NK-92 (cell line): ENCODE results near the gene ZMAT5.
"Not testable (repeated sequence)": the region's sequence is repeated elsewhere in the genome, so short reads cannot be mapped to it uniquely, and the experiment has no call there.

ENCODE experiments used
- DNase-seq: peaks from one replicate; lab custom pipeline; 2025; ENCODE audit not compliant: unreplicated experiment; lab: John Stamatoyannopoulos, UW

ZMAT5 gene

DNA sequence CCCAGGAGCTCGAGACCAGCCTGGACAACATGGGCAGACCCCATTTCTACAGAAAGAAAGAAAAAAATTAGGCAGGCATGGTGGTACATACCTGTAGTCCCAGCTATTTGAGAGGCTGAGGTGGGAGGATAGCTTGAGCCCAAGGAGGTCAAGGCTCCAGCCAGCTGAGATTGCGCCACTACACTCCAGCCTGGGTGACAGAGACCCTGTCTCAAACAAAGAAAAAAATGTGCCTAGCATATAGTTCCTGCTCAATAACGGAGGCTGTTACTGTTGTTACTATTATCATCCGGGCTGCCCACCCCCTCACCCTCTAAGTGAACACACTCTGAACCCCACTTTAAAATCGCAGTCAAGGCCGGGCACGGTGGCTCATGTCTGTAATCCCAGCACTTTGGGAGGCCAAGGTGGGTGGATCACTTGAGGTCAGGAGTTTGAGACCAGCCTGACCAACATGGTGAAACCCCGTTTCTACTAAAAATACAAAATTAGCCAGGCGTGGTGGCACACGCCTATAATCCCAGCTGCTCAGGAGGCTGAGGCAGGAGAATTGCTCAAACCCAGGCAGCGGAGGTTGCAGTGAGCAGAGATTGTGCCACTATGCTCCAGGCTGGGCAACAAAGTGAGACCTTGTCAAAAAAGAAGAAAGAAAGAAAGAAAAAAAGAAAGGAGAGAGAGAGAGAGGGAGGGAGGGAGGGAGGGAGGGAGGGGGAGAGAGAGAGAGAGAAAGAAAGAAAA, 12.0 kb downstream of the ZMAT5 start:
- DNase-seq = not testable (repeated sequence)

DNA sequence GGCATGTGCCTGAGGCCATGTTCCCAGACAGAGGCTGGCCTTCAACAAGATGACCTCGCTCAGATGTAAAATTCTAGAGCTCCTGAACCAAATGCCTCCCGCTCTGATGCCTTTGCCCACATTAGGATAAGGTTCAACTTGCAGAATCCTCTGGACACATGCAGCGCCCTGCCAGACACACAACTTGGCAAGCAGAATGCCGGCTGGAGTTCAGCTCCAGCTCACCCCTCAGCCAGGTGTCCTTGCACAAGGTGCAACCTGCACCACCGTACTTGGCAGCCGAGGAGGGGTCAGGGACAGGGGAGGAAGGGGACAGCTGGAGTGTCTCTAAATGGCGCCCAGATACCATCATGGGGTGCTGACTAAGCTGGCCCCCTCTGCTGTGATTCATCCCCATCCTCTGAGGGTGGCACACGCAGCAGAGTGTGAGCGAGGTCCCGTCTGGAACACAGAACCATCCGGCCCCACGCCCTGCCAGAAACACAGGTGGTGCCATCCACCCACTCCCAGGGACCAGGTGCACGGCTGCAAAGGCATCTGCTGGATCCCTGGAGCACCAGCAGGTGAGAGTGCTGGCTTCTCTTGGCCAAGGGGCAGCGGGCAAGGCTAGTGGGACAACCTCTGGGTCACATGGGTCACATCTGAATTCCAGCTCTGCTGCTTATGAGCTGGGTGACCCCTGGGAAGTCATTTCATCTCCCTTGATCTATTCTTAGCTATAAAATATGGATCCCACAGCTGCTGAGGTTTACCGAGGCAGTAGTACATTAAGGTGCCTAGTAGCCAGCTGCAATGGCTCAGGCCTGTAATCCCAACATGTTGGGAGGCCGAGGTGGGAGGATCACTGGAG, 12.8 kb downstream of the ZMAT5 start:
- DNase-seq = no peak

DNA sequence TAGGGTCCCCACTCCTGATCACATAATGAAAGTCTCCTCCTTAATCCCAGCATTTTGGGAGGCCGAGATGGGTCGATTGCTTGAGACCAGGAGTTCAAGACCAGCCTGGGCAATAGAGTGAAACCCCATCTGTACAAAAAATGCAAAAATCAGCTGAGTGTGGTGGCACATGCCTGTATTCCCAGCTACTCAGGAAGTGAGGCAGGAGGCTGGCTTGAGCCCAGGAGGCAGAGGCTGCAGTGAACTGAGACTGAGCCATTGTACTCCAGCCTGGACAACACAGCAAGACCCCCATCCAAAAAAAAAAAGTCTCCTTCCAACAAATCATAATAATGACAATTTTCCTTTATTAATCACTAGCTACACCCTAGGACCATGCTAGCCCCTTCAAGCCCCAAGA, 15.1 kb downstream of the ZMAT5 start:
- DNase-seq = no peak

DNA sequence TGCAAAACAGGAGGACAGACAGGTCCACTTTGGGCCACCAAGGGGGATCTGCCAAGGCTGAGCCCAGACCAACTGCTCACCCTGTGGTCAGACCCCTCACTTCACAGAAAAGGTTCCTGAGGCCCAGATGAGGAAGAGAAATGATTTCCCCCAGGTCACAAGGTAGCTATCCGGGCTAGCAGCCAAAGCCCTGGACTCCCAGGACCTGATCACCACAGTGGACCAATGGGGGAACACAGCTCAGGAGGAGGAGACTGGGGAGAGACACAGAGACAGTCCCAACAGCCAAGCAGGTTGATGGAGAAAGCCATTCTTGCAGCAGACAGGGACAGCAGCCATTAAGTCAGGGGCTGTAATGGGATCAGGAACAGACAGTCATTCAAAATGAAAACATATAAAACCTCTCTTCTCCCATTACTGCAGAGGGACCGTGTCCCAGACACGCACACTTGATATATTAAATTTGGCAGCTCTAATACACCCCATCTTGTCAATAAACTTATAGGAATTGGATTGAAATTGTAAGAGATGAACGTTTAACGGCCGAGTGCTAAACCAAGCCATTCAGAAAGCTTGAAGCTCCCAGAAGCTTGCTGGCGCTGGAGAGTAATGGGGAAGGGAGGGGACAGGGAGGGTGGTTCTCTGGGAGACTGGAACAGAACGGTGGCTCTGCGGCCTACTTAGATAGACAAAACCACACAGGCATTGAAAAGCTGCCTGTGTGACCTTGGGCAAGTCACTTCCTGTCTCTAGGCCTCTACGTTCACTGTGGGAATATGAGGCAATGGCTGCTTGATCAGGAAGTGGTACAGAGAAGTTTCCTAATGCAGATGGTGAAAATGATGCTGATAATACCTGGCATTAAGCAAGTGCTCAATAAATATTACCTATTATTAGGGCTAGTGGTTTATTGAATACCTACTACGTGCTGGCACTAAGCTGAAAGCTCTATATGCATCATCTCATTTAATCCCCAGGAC, 16.0 kb downstream of the ZMAT5 start:
- no peak for DNase-seq

DNA sequence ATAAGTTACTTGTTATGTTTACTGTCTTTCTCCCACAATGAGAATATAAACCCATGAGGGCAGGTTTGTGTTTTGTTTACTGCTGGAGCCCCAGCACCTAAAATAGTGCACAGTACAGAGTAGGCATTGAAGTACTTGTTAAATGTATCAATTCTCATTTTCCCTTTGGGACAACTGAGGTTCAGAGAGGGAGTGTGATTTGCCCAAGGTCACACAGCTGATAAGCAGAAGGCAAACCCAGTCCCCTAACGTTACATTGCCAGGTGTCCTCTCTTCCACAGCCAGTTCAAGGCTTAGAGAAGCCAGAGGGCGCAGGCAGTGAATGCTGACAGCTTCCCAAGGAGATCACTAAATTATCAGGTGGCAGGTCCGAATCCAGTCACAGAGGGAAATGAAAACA, 16.8 kb downstream of the ZMAT5 start:
- no peak for DNase-seq

DNA sequence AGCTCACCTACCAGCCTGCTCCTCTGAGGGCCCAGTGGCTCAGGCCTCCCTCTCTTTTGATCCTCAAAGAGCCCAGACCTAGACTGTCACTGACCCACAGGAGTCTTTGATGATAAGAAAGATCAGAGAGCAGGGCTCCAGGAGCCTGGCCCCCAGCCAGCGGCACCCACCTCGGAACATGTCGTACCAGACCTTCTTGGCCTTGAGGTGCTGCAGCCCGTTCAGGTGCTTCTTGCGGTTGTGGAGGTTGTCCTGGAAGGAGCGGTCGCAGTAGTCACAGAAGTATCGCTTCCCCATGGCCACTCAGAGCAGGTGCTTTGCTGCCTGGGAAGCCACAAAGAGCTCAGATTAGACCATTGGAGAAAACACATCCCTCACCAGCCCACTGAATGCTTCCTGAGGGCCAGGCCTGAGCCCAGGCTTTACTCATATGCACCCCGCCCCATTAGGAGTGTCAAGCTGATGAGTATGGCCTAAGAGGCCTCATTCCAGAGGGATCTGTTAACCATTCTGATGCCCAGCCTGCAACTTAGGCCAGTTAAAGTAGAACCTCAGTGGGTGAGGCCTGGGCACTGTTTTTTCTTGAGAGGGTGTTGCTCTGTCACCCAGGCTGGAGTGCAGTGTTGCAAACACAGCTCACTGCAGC, 18.4 kb downstream of the ZMAT5 start:
- no peak for DNase-seq

DNA sequence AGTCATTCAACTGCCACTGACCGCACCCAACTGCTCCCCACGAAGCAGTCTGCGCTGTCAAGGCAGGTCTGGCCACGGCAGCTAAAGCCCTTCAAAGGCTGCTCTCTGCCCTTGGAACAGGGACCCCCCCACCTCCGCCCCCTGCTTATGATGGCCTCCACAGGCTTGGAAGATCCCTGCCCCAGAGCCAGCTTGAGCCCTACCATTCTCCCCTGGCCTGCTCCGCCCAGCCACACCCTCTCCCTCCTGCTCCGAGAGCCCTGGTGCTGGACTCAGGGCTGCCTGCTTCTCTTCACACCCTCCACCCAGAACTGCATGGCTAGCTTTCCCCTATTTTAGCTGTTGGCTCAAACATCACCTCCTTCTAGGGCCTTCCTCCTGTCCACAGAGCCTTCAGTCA, 19.0 kb downstream of the ZMAT5 start:
- no peak for DNase-seq

DNA sequence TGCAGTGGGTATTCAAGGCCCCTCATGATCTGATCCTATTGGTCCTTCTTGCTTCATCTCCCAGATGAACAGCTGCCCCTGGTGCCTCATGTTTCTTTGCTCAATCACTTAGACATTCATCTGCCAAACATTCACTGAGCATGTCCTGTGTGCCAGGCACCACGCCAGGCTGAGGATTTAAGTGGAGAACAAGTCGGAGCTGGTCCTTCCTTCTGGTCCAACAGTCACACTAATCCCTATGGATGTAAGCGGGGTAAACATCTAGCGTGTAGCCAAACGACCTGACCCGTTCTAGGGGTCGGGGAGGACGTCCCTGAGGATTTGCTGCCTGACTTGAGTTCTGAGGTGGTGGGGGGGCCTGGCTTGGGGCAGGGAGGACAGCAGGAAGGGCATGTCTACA, 21.9 kb downstream of the ZMAT5 start:
- DNase-seq = no peak

DNA sequence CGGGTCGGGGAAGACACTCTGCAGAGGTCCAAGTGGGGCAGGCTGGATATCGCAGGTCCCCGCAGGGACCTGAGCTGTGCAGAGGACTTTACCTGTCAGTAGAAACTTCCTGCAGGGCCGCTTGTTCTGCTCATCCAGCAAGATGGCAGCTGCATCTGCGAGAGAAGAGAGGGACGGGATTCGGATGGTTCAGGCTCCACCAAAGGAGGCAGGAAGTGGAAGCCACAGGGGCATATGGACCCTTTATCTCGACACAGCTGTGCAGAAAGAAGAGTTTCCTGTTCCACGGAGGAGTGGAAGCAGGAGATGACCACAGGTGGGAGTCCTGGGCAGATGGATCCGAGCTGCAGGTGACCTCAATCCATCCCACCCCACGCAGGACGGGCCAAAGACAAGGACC, 24.5 kb downstream of the ZMAT5 start:
- no peak for DNase-seq

DNA sequence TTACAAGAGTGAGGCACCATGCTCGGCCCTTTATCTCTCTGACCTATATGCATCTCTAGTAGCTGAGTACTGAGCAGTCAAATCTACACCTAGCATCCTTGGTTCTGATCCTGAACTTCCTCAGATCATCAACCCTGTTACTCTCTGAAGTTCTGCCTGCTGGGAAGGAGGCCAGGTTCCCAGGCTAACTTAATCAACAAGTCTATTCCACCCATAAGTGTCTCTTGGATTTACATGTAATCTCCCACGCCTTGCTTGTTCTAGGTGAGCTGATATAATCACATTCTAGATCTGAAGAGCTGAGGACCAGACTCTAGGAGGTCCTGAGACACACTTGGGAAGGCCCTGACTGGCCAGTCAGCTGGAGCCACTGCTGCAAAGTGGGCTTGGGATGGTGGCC, 24.9 kb downstream of the ZMAT5 start:
- DNase-seq = no peak

DNA sequence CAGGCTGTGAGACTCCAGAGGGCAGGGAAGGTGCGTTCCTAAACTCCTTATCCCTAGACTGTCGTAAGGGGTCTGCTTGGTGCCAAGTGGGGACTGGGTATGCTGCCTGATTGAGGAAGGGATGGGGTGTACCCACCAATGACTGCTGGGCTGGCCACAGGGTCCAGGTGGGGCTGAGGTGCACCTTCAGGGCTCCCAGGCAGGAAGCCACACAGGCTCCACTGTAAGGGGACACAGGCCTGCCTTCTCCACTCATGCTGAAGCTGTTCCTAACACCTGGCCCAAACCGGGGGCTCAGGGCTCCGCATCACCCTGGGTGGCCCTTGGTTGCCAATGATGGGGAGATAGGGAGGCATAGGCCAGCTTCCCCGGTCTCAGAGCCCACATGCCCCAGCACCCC, 26.6 kb downstream of the ZMAT5 start:
- DNase-seq = no peak

DNA sequence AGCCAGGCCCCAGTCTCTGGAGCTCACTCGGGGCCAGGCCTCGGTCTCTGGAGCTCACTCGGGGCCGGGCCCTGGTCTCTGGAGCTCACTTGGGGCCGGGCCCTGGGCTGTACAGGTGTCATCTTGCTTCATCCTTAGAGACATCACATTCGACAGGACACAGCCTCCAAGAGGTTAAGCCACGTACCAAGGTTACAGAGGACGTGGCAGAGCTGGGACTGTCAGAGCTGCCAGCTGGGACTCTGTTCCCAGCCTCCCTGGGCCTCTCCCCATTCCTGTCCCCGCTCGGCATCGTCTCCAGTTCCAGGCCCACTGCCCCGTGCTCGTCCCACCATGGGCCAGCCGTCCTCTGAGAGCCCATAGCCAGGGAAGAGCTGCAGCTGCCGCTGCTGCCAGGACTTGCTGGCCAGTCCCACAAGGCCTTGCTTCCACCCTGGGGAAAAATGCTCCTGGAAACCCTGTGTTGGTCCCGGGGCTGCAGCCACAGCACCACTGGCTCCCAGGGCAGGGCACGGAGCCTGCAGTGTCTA, 27.4 kb downstream of the ZMAT5 start:
- no peak for DNase-seq

DNA sequence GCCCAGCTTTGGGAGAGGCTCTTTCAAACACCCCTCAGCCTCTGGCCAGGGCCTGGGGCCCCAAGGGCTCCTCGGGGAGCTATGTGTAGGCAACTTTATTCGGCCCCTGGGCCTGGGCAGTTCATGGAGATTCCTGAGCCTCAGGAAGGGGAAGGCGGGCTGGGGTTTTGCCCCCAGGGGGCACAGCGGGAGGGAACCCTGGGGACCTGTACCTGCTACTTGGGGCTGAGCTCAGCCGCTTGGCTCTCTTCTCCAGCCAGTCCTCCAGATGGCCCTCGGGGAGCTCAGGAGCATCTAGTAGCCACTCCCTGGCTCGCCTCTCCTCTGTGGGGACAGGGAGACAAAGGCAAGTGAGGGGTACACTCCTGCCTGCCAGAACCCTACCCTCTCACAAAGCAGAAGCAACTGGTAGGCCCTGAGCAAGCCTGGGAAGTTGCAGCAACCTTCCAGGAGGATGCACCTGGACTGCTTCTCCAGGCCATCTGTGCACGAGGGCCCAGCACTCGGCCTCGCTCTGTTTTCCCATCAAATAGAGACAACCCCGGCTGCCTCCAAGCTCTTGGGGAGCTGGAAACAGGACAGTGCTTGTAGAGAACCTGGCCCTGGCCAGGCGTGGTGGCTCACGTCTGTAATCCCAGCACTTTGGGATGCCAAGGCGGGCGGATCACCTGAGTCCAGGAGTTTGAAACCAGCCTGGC, 28.5 kb downstream of the ZMAT5 start:
- no peak for DNase-seq

DNA sequence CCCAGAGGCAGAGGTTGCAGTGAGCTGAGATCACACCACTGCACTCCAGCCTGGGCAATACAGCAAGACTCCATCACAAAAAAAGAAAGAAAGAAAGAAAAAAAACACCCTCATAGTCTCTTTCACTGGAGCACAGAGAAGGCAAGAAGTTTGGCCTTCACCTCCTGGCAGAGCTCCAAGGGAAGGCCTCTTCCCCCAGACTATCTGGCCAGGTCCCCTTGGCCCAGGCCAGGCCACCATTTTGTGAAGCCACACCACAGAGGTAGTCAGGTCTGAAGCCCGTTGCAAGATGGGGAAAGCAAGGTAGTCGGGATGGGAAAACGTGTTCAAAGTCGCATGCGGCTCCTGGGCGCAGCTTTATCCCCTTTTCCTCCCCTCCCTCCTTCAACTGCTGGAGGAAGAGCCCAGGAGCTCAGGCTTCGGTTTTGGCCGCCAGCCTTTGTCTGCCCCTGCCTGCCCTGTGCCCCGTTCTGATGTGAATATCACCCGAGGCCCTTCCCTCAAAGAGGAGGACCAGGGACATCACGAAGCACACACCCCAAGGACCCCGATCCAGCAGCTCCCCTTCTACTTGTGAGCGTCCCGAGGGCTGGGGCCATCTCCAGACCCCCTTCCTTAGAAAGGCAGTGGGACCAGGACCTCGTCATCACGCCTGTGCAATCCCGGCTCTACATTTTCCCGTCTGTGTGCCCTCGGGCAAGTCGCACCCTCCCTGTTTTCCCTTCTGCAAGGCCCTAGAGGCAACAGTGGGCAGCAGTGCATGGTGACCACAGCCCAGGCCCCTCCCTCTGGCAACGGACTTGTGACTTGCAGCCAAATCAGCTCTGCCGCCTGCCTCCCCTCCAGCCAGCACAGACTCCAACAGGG, 29.3 kb downstream of the ZMAT5 start:
- no peak for DNase-seq

DNA sequence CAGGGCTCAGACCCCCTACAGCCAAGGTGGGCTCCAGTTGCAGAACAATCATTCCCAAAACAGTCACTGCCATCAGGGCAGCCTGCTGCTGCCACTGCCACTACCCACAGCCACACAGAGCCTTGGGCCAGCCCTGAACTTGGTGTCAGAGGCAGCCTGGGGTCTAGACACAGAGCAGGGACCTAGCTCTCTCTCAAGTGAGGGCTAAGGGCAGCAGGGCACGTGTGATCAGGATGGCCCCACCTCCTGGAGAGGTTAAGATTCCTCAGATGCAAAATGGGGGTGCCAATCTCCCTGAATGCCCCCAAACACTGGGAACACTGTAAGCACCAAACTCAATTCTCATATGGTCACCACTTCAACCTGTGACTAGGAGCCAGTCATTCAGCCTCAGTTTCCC, 31.4 kb downstream of the ZMAT5 start:
- no peak for DNase-seq

DNA sequence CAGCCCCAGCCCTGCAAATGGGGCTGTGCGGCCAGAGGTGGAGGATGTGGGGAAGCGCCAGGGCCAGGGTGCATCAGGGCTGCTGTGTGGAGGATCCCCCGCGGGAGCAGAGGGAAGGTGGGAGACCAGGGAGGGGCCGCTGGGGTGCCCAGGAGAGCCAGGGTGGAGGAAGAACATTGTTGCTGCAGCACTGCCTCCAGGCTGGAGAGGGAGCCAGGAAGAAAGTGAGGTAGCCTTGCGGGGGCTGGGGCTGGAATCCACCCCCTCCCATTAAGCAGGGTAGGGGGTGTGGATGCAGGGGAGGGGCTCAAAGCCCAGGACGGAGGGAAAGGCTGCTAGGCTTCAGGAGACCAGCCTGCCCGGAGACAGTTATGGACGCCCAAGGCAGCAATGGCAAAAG, 32.0 kb downstream of the ZMAT5 start:
- no peak for DNase-seq

DNA sequence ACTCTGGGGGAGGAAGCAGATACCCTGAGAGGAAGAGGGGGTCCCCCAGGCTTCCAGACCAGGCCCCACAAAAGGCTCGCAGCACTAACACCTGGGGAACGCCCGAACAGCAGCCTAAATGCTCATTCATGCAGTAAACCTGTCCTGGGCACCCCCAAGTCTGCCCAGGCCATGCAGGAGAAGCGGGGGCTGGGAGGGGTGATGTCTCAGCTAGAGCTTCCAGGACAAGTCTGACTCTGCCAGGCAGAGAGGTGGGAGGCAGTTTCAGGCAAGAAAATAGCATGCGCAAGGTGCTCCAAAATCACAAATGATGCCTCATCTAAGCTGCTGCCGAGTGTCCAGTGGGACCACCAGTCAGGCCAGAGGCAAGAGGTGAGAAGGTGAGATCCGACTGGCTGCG, 32.4 kb downstream of the ZMAT5 start:
- DNase-seq = no peak

DNA sequence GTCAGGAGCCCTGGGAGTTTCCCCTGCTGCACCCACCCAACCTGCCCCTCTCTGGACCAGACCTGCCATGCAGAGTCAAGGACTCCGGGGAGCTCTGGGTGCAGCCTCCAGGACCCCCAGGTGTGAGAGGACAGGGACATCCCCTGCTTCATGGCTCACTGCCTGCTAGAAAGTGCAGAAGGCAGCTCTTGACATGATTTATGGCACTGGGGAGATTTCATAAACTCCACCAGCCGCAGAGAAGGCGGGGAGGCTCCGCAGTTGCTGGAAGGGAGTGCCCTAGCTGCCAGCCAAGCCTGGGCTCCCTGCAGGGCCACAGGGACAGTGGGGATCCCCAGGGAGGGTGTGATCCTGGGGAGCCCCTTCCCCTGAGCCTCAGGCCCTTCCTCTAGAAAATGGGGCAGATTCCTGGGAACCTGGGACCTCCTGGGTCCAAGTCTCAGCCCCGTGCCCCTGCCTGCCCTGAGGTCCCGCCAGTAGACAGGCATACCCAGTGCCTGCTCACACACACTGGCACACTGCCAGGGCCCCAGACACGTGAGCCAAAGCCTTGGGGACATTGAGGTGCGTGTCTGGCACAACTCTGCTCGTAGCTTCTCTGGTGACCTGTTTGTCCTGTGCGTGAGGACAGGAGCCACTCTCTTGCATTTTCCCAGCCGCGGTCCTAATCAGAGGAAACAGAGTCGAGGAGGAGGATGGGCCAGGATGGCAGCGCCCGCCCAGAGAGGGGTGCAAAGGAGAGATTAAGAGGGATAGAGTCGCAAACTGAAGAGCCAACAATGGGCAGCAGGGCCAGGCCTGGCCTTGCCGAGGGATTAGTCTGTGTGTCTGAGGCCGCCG, 33.2 kb downstream of the ZMAT5 start:
- DNase-seq = no peak
